Esophagus squamous epithelium (tissue), 5 donors: ENCODE data around the gene TMEM37. TPM values are rescaled to one million over a fixed set of nuclear protein-coding genes. Genes with fewer than 3 reads are reported as not detected.

Source experiments
- DNase-seq: peaks from one replicate; lab custom pipeline; 2025; lab: John Stamatoyannopoulos, UW
- H3K27ac ChIP-seq, 4 donors: fragments of 200-600 bp; sonication (generic); one replicate each; pipeline ENCODE4 v1.5.1; 2016 to 2019; ENCODE audit warnings: mild to moderate bottlenecking in 1 of 4
- H3K27me3 ChIP-seq, 4 donors: fragments of 200-600 bp; sonication (generic); 1 replicate in 3 of 4; 2 replicates in 1 of 4; pipeline versions ENCODE4 v1.5.1 to v1.6.0; 2017 to 2021; ENCODE audit warnings: antibody characterized with exemption in 1 of 4
- H3K36me3 ChIP-seq, 3 donors: fragments of 200-600 bp; sonication (generic); one replicate each; pipeline ENCODE4 v1.5.1; 2016 to 2019
- H3K4me1 ChIP-seq, 3 donors: fragments of 200-600 bp; sonication (generic); one replicate each; pipeline ENCODE4 v1.5.1; 2017 to 2019
- H3K4me3 ChIP-seq, 4 donors: fragments of 200-600 bp; sonication (generic); 1 replicate in 3 of 4; 2 replicates in 1 of 4; pipeline ENCODE4 v1.5.1; 2016 to 2019; ENCODE audit warnings: mild to moderate bottlenecking in 2 of 4, moderate library complexity in 1 of 4
- H3K9me3 ChIP-seq, 3 donors: fragments of 200-600 bp; sonication (generic); one replicate each; pipeline ENCODE4 v1.5.1; 2016 to 2019
- POLR2A ChIP-seq, 4 donors: fragments of 450-650 bp; IDR thresholded peaks; one replicate each; pipeline ENCODE4 v1.6.1; 2017; ENCODE audit warnings: antibody characterized with exemption in 4 of 4, mild to moderate bottlenecking in 4 of 4, moderate library complexity in 3 of 4
- WGBS, 2 donors: methylation state at CpG; one replicate each; pipeline ENCODE4 v1.1.5; 2018; 5-methylcytosine and 5-hydroxymethylcytosine counted together
- intact Hi-C: fragments of 100-400 bp; cut with DNase I; formaldehyde crosslinking; loops from one replicate; pipeline ENCODE4 v1.15.0; 2022
- total RNA-seq, 4 donors: library from RNA; depleted of rRNA; stranded (reverse); fragments of >200 nt; gene quantifications; one replicate each; pipeline ENCODE4 v1.1.0, GENCODE V29; 2016
- TF ChIP-seq, protein P1 (sequence below), 6 experiments: fragments of 450-650 bp in 4 of 6; fragments of 200-600 bp in 2 of 6; sonication (generic) in 2 of 6; IDR thresholded peaks; one replicate each; pipeline ENCODE4 v1.5.1; 2016 to 2019; ENCODE audit warnings: antibody characterized with exemption in 6 of 6, mild to moderate bottlenecking in 4 of 6, moderate library complexity in 4 of 6
- donor health status: DM: yes; HTN: yes; CAD: no.

The TMEM37 gene
- total RNA-seq, 4 donors from 2014 or later: 2.6 to 11.4 (median 3.8) TPM

GRCh38 chr2:119439574-119440500 is 8.2 kb downstream of the TMEM37 start:
- WGBS, 2 donors: 81 to 84% methylated on average over 7 to 12 of the region's 15 CpGs
- Histone ChIP-seq H3K4me3 (no peak overlapping the region), H3K9me3 (no peaks in the 10 kb centered on the region), H3K36me3 (no peaks in the 10 kb centered on the region), H3K27ac (no peak overlapping the region), H3K27me3 (no peaks in the 10 kb centered on the region), H3K4me1 (peaks cover 0 to 9% (median 2%) of the 10 kb centered on the region in 3 donors)
- DNase-seq: no peak
- intact Hi-C loops: no loop called here
- TF ChIP-seq, protein P1, sequence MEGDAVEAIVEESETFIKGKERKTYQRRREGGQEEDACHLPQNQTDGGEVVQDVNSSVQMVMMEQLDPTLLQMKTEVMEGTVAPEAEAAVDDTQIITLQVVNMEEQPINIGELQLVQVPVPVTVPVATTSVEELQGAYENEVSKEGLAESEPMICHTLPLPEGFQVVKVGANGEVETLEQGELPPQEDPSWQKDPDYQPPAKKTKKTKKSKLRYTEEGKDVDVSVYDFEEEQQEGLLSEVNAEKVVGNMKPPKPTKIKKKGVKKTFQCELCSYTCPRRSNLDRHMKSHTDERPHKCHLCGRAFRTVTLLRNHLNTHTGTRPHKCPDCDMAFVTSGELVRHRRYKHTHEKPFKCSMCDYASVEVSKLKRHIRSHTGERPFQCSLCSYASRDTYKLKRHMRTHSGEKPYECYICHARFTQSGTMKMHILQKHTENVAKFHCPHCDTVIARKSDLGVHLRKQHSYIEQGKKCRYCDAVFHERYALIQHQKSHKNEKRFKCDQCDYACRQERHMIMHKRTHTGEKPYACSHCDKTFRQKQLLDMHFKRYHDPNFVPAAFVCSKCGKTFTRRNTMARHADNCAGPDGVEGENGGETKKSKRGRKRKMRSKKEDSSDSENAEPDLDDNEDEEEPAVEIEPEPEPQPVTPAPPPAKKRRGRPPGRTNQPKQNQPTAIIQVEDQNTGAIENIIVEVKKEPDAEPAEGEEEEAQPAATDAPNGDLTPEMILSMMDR (IDR thresholded peaks at IDR 0.05): no peak
- no peak for TF ChIP-seq POLR2A (IDR thresholded peaks at IDR 0.05)

DNA sequence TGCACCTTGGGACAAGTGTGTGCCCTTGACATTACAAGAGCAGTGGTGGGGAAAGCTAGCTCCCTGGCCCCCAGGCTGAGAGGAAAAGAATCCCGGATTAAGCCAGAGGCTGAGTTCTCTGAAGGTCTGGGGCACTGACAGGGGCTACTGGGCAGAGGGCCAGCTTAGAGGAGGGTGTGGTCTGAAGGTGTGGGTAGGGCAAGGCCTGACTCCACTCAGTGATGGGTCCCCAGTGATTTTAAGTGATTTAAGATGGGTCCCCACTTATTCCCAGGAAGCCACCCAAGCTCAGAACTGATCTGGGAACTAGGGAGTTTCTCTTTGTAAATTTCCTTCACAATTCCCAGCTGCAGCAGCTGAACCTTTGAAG is 8.8 kb downstream of the TMEM37 start:
- peaks cover 0 to 2% (median 0%) of the 10 kb centered on the region in 3 donors for H3K4me1 ChIP-seq
- H3K36me3 ChIP-seq: no peaks in the 10 kb centered on the region
- intact Hi-C loops: no loop called here
- H3K4me3 ChIP-seq: no peak overlapping the region
- no peak for DNase-seq
- H3K9me3 ChIP-seq: no peaks in the 10 kb centered on the region
- H3K27me3 ChIP-seq: no peaks in the 10 kb centered on the region
- no peak for TF ChIP-seq POLR2A (IDR thresholded peaks at IDR 0.05)
- TF ChIP-seq, protein P1 (IDR thresholded peaks at IDR 0.05): no peak
- 60% methylated on average over 1 of the region's 1 CpG for WGBS, 2 donors
- no peak overlapping the region for H3K27ac ChIP-seq

GRCh38 chr2:119440873-119441272 is 9.2 kb downstream of the TMEM37 start:
- no peaks in the 10 kb centered on the region for H3K4me1 ChIP-seq
- no peak overlapping the region for H3K4me3 ChIP-seq
- 64 to 83% methylated on average over 1 to 2 of the region's 4 CpGs for WGBS, 2 donors
- H3K27me3 ChIP-seq: no peaks in the 10 kb centered on the region
- intact Hi-C loops: no loop called here
- H3K9me3 ChIP-seq: no peaks in the 10 kb centered on the region
- no peak for DNase-seq
- H3K27ac ChIP-seq: no peak overlapping the region
- no peaks in the 10 kb centered on the region for H3K36me3 ChIP-seq
- TF ChIP-seq, protein P1 (IDR thresholded peaks at IDR 0.05): no peak
- TF ChIP-seq POLR2A (IDR thresholded peaks at IDR 0.05): no peak

- Histone ChIP-seq H3K4me1 (no peaks in the 10 kb centered on the region), H3K4me3 (no peak overlapping the region), H3K27ac (no peak overlapping the region), H3K9me3 (no peaks in the 10 kb centered on the region), H3K27me3 (peaks cover 0 to 7% (median 0%) of the 10 kb centered on the region in 4 donors), H3K36me3 (no peaks in the 10 kb centered on the region)
- WGBS, 2 donors: 76 to 84% methylated on average over 8 of the region's 8 CpGs
- no peak for TF ChIP-seq POLR2A (IDR thresholded peaks at IDR 0.05)
- TF ChIP-seq, protein P1 (IDR thresholded peaks at IDR 0.05): no peak
- intact Hi-C loops: no loop called here
- DNase-seq: no peak
These were observed 9.9 kb downstream of the TMEM37 start for GRCh38 chr2:119441376-119442225.
